Erythroblast (primary cell): ENCODE measurements around the gene PDCD7.

Experiments
- GATA1 ChIP-seq: IDR thresholded peaks from 2 replicates; pipeline ENCODE4 v1.6.1; 2011; ENCODE audit warnings: low read depth, mild to moderate bottlenecking, control low read depth, low read length, moderate library complexity
- POLR2A ChIP-seq: IDR thresholded peaks from 2 replicates; pipeline ENCODE4 v1.6.1; 2011; ENCODE audit warnings: mild to moderate bottlenecking, low read length

DNA sequence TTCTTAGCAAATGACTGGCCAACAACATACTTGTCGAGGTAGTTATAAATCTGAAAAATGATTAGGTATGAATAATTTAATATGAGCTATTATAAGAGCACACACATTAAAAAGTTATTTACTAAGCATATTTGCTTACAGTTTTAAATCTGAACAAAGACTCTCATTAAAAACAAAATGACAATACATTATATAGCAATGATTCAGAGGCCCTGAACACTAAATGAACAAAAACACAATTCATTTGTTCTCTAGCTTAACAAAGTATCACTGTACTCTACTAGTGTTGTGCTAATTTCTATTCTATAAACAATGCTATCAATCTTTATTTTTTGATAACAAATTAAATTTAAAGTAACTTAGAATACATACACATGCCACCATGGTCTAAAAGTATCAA is 30.5 kb upstream of the PDCD7 start:
- TF ChIP-seq POLR2A (no peak), GATA1 (no peak)
